Right lobe of liver (tissue), 4 donors: ENCODE measurements around the gene SV2C.

Experiments
- POLR2A ChIP-seq: fragments of 450-650 bp; IDR thresholded peaks from one replicate; pipeline ENCODE4 v1.6.1; 2017; ENCODE audit warnings: antibody characterized with exemption, mild to moderate bottlenecking
- TF ChIP-seq, protein P1 (sequence below), 4 donors: fragments of 200-600 bp in 3 of 4; fragments of 450-650 bp in 1 of 4; IDR thresholded peaks; one replicate each; pipeline versions ENCODE4 v1.5.1 to v1.8.0; 2016 to 2022; ENCODE audit warnings: antibody characterized with exemption in 4 of 4, mild to moderate bottlenecking in 2 of 4
- donor health status: DM: no; HTN: no; CAD: no.
- donor health status: DM: no; HTN: no; CAD: no.
- donor health status: DM: no; HTN: yes; CAD: no.

DNA sequence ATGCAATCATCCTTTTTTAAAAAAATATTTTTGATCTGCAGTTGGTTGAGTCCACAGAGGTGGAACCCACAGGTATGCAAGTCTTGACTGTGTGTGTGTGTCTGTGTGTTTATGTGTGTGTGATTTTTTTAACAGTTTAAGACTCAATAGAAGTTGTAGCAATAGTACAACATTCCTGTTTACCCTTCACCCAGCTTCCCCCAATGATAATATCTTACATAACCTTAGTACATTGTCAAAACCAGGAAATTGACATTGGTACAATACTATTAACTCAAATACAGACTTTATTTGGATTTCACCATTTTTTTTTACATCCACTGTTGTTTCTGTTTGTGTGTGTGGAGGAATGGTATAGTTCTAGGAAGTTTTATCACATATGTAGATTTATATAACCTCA, 81.8 kb downstream of the SV2C start:
- TF ChIP-seq, protein P1, sequence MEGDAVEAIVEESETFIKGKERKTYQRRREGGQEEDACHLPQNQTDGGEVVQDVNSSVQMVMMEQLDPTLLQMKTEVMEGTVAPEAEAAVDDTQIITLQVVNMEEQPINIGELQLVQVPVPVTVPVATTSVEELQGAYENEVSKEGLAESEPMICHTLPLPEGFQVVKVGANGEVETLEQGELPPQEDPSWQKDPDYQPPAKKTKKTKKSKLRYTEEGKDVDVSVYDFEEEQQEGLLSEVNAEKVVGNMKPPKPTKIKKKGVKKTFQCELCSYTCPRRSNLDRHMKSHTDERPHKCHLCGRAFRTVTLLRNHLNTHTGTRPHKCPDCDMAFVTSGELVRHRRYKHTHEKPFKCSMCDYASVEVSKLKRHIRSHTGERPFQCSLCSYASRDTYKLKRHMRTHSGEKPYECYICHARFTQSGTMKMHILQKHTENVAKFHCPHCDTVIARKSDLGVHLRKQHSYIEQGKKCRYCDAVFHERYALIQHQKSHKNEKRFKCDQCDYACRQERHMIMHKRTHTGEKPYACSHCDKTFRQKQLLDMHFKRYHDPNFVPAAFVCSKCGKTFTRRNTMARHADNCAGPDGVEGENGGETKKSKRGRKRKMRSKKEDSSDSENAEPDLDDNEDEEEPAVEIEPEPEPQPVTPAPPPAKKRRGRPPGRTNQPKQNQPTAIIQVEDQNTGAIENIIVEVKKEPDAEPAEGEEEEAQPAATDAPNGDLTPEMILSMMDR (IDR thresholded peaks at IDR 0.05), result no peak
- TF ChIP-seq POLR2A, result no peak
